MCF 10A (cell line): ENCODE data around the gene DLEC1. TPM values are rescaled to one million over a fixed set of nuclear protein-coding genes. Genes with fewer than 3 reads are reported as not detected.
"Not testable (repeated sequence)": the region's sequence is repeated elsewhere in the genome, so short reads cannot be mapped to it uniquely, and the experiment has no call there.

Experiments
- BruUV-seq: library from RNA; stranded (reverse); fragments of 400-500 nt; replicated peaks from 2 replicates; lab custom pipeline; 2021; lab: Mats Ljungman, UMichigan
- CTCF ChIA-PET: fragments of 300-600 bp; sonication (Branson Sonifier 250); formaldehyde crosslinking; extraction: SDS; loops from one replicate; lab custom pipeline; 2021; ENCODE audit warnings: antibody characterized with exemption, inconsistent platforms; lab: Yijun Ruan, JAX
- POLR2A ChIA-PET: fragments of 300-600, 350-650 bp; sonication (Branson Sonifier 250); formaldehyde crosslinking; extraction: SDS; loops from one replicate; lab custom pipeline; 2020; ENCODE audit warnings: antibody characterized with exemption, inconsistent platforms; lab: Yijun Ruan, JAX
- DNase-seq: peaks from one replicate; pipeline ENCODE4 v3.0.0-alpha.2; 2018; ENCODE audit not compliant: unreplicated experiment
- H3K27ac Mint-ChIP-seq: one replicate; pipeline ENCODE4 v1.8.0; 2022; ENCODE audit warnings: mild to moderate bottlenecking, low read depth, mixed read lengths; ENCODE audit not compliant: unreplicated experiment
- H3K27me3 Mint-ChIP-seq: one replicate; pipeline ENCODE4 v1.8.0; 2022; ENCODE audit warnings: mixed read lengths; ENCODE audit not compliant: insufficient read depth, unreplicated experiment
- H3K36me3 Mint-ChIP-seq: one replicate; pipeline ENCODE4 v1.8.0; 2022; ENCODE audit warnings: mild to moderate bottlenecking, moderate library complexity, mixed read lengths; ENCODE audit not compliant: insufficient read depth, unreplicated experiment
- H3K4me1 Mint-ChIP-seq: one replicate; pipeline ENCODE4 v1.8.0; 2022; ENCODE audit warnings: mixed read lengths; ENCODE audit not compliant: insufficient read depth, unreplicated experiment
- H3K4me3 Mint-ChIP-seq: one replicate; pipeline ENCODE4 v1.8.0; 2022; ENCODE audit warnings: mild to moderate bottlenecking, moderate library complexity, mixed read lengths; ENCODE audit not compliant: unreplicated experiment
- H3K9me3 Mint-ChIP-seq: one replicate; pipeline ENCODE4 v1.8.0; 2022; ENCODE audit warnings: mixed read lengths; ENCODE audit not compliant: unreplicated experiment
- intact Hi-C: fragments of 100-400 bp; cut with micrococcal nuclease; formaldehyde crosslinking; loops from 2 replicates; pipeline ENCODE4 v1.14.1; 2022
- total RNA-seq: library from RNA; stranded (reverse); gene quantifications from 2 replicates; pipeline ENCODE4 v1.2.3, GENCODE V29; 2022
- TF ChIP-seq, protein P1 (sequence below): fragments of 200-600 bp; IDR thresholded peaks from one replicate; pipeline ENCODE4 v1.8.0; 2022; ENCODE audit warnings: antibody characterized with exemption, mild to moderate bottlenecking; ENCODE audit not compliant: unreplicated experiment

Gene DLEC1
- total RNA-seq, 1 experiment from 2014 or later: 1.3 TPM

DNA sequence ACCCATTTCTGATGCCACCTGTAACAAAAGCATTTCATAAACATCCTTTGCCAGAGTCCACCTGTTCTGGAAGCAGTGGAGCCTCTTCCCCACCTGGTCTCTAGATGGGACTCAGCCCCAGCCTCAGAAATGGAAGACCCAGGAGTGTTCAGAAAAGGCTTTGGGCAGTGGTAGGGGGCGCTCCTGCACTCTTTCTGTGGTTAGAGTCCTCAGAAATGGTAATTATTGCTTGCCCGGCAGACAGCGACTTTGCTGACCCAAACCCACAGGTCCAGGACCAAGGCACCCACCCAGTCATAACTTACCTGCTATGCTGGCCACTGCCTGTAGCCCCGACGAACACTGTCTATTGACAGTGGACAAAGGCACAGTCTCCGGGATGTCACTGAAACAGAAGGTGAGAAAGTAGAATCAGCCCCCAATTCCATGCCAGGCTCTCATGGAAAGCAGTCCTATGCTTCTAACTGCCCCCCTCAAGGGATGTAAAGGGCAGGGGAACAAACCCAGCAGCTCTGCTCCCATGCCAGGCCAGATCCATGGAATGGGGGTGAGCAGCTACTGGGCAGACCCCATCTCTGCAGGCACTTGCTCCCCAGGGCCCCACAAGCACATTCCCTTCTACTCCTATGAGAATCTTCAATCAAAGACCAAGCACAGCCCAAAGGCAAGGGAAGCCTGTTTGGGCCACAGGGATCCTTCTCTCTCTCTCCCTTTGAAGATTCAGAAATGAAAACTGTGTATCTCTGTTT lies 92.8 kb downstream of the DLEC1 start:
- BruUV-seq: no TSS peak
- no peaks in the 10 kb centered on the region for H3K9me3 Mint-ChIP-seq
- H3K36me3 Mint-ChIP-seq: peaks cover 58% of the 10 kb centered on the region
- peaks cover 30% of the 10 kb centered on the region for H3K4me1 Mint-ChIP-seq
- POLR2A ChIA-PET: interaction anchor here (0.7 to 1.1 kb wide), 2 partner anchors 113 to 215 kb away, joined by 3 to 4 read pairs; partner anchors contain the start of gene XYLB
- DNase-seq: peak; percentile 60
- H3K27ac Mint-ChIP-seq: no peak overlapping the region
- H3K27me3 Mint-ChIP-seq: no peaks in the 10 kb centered on the region
- TF ChIP-seq, protein P1, sequence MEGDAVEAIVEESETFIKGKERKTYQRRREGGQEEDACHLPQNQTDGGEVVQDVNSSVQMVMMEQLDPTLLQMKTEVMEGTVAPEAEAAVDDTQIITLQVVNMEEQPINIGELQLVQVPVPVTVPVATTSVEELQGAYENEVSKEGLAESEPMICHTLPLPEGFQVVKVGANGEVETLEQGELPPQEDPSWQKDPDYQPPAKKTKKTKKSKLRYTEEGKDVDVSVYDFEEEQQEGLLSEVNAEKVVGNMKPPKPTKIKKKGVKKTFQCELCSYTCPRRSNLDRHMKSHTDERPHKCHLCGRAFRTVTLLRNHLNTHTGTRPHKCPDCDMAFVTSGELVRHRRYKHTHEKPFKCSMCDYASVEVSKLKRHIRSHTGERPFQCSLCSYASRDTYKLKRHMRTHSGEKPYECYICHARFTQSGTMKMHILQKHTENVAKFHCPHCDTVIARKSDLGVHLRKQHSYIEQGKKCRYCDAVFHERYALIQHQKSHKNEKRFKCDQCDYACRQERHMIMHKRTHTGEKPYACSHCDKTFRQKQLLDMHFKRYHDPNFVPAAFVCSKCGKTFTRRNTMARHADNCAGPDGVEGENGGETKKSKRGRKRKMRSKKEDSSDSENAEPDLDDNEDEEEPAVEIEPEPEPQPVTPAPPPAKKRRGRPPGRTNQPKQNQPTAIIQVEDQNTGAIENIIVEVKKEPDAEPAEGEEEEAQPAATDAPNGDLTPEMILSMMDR: peak; percentile 51
- H3K4me3 Mint-ChIP-seq: no peak overlapping the region
- intact Hi-C loops: loop anchor here (1.0 to 5.0 kb wide), 3 partner anchors 116 to 351 kb away; no protein-coding TSS in a partner anchor
- CTCF ChIA-PET: interaction anchor here (0.6 to 2.2 kb wide), 24 partner anchors 8 to 371 kb away, joined by 3 to 7 read pairs (median 3); no protein-coding TSS in a partner anchor

DNA sequence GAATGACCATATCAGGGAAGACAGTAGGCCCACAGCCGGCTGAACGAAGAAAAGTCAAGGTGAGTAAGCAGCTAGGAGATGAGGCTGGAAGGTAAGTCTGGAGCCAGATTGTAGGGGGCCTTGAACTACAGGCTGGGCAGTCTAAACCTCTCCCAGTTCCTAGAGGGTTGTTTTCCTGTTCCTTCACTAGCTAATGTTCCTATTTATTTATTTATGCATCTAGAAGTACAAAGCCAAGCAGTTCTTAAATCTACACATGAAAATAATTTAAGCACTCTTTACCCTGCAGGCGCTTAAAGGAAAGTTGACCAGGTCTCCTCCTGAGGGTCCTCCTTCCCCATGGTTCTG lies 94.2 kb downstream of the DLEC1 start:
- H3K27ac Mint-ChIP-seq: no peak overlapping the region
- ChIA-PET POLR2A (interaction anchor here (0.9 kb wide), 1 partner anchor 34 kb away, joined by 3 read pairs; no protein-coding TSS in a partner anchor), CTCF (interaction anchor here (0.7 to 1.4 kb wide), 3 partner anchors 14 to 30 kb away, joined by 3 to 5 read pairs (median 4); no protein-coding TSS in a partner anchor)
- TF ChIP-seq, protein P1: no peak
- DNase-seq: no peak
- H3K4me1 Mint-ChIP-seq: peaks cover 33% of the 10 kb centered on the region
- peaks cover 45% of the 10 kb centered on the region for H3K36me3 Mint-ChIP-seq
- H3K9me3 Mint-ChIP-seq: no peaks in the 10 kb centered on the region
- BruUV-seq: no TSS peak
- H3K27me3 Mint-ChIP-seq: no peaks in the 10 kb centered on the region
- intact Hi-C loops: loop anchor here (5.0 kb wide), 1 partner anchor 349 kb away; no protein-coding TSS in a partner anchor
- H3K4me3 Mint-ChIP-seq: no peak overlapping the region

DNA sequence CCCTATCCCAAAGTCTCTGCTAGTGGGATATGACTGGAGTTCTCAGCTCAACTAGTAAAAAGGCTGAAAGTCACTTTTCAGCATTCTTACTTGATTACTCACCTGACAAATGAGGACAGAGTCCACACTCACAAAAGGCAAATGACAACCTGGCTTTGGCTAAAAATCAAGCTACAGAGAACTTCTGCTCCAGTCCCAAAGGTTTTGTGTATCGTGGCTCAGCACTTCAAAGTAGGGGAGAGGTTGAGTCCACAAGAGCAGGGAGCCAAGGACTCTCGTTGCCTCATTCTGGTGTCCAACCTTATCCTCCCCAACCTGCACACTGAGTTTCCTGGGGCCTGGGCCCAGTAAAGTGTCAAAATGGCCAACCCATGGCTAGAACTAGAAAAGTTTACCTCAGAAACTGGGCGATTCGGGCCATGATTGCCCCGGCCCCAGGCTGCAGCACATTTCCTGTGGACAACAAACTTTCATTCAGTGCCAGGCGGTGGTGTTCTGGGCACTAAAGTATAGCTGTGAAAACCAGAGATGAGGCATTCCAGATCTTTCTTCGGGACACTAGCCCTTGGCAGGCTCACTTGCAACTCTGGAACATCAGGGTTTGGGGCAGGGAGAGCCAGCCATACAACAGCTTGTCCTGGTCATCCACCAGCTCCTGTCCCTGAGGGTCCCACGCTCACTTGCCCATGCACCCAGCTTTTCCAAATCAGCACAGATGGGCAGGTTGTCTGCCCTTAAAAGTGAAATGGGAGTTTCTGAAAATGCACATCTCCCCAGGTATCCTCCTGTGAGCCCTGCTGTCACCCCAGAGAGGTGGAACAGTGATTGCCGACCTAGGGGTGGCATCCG lies 94.8 kb downstream of the DLEC1 start:
- intact Hi-C loops: loop anchor here (5.0 kb wide), 1 partner anchor 349 kb away; no protein-coding TSS in a partner anchor
- Mint-ChIP-seq H3K9me3 (no peaks in the 10 kb centered on the region), H3K4me1 (peaks cover 35% of the 10 kb centered on the region), H3K4me3 (no peak overlapping the region), H3K27ac (no peak overlapping the region), H3K27me3 (no peaks in the 10 kb centered on the region), H3K36me3 (peaks cover 42% of the 10 kb centered on the region)
- CTCF ChIA-PET: interaction anchor here (0.6 to 0.9 kb wide), 3 partner anchors 26 to 166 kb away, joined by 3 to 5 read pairs (median 3); no protein-coding TSS in a partner anchor
- TF ChIP-seq, protein P1: no peak
- POLR2A ChIA-PET: interaction anchor here (0.9 kb wide), 1 partner anchor 33 kb away, joined by 3 read pairs; no protein-coding TSS in a partner anchor
- DNase-seq: no peak
- BruUV-seq: no TSS peak

DNA sequence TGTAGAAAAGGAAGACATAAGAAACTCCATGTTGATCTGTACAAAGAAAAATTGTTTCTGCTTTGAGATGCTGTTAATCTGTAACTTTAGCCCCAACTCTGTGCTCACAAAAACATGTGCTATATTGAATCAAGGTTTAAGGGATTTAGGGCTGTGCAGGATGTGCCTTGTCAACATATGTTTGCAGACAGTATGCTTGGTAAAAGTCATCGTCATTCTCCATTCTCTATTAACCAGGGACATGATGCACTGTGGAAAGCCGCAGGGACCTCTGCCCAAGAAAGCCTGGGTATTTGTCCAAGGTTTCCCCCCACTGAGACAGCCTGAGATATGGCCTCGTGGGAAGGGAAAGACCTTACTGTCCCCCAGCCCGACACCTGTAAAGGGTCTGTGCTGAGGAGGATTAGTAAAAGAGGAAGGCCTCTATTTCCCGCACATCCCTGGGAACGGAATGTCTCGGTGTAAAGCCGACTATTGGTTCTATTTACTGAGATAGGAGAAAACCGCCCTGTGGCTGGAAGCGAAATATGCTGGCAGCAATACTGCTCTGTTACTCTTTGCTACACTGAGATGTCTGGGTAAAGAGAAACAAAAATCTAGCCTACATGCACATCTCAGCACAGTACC lies 95.6 kb downstream of the DLEC1 start:
- BruUV-seq, DNase-seq, H3K27ac Mint-ChIP-seq, H3K27me3 Mint-ChIP-seq, H3K9me3 Mint-ChIP-seq, POLR2A ChIA-PET: not testable (repeated sequence)
- peak overlapping the region; percentile 81 for H3K4me3 Mint-ChIP-seq
- intact Hi-C loops: loop anchor here (5.0 kb wide), 3 partner anchors 93 to 348 kb away; partner anchors contain the start of gene XYLB
- peaks cover 40% of the 10 kb centered on the region for H3K4me1 Mint-ChIP-seq
- CTCF ChIA-PET: interaction anchor here (0.6 kb wide), 1 partner anchor 167 kb away, joined by 3 read pairs; no protein-coding TSS in a partner anchor
- H3K36me3 Mint-ChIP-seq: peaks cover 37% of the 10 kb centered on the region

DNA sequence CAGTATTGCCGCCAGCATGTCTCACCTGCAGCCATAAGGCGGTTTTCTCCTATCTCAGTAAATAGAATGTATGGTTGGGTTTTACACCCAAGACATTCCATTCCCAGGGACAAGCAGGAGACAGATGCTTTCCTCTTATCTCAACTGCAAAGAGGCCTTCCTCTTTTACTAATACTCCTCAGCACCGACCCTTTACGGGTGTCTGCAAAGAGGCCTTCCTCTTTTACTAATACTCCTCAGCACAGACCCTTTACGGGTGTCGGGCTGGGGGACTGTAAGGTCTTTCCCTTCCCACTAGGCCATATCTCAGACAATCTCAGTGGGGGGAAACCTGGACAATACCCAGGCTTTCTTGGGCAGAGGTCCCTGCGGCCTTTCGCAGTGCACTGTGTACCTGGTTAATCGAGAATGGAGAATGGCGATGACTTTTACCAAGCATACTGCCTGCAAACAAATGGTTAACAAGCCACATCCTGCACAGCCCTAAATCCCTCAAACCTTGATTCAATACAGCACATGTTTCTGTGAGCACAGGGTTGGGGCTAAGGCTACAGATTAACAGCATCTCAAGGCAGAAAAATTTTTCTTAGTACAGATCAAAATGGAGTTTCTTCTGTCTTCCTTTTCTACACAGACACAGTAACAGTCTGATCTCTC lies 96.7 kb downstream of the DLEC1 start:
- not testable (repeated sequence) for H3K9me3 Mint-ChIP-seq, BruUV-seq, DNase-seq, H3K27me3 Mint-ChIP-seq
- ChIA-PET CTCF (interaction anchor here (1.1 to 2.2 kb wide), 4 partner anchors 31 to 344 kb away, joined by 3 to 7 read pairs (median 6); no protein-coding TSS in a partner anchor), POLR2A (interaction anchor here (1.1 to 8.1 kb wide), 13 partner anchors 11 to 111 kb away, joined by 3 to 199 read pairs (median 6); partner anchors contain the start of gene OXSR1)
- Mint-ChIP-seq H3K4me3 (peak overlapping the region; percentile 81), H3K27ac (peak overlapping the region; percentile 71), H3K4me1 (peaks cover 42% of the 10 kb centered on the region), H3K36me3 (peaks cover 26% of the 10 kb centered on the region)
- intact Hi-C loops: loop anchor here (5.0 kb wide), 2 partner anchors 92 to 212 kb away; partner anchors contain the start of gene XYLB
